OCI-LY7 (cell line): ENCODE measurements around the gene CLSTN2. TPM values are rescaled to one million over a fixed set of nuclear protein-coding genes. Genes with fewer than 3 reads are reported as not detected.

Source experiments
- BruUV-seq: library from RNA; stranded (reverse); fragments of 400-500 nt; replicated peaks from 2 replicates; lab custom pipeline; 2021; lab: Mats Ljungman, UMichigan
- CTCF ChIA-PET: fragments of 300-600 bp; sonication (Branson Sonifier 250); formaldehyde crosslinking; loops from one replicate; lab custom pipeline; 2022; ENCODE audit warnings: antibody characterized with exemption; ENCODE audit not compliant: unreplicated experiment; lab: Charles Lee
- POLR2A ChIA-PET: fragments of 300-600 bp; sonication (Branson Sonifier 250); formaldehyde crosslinking; loops from one replicate; lab custom pipeline; 2022; ENCODE audit warnings: antibody characterized with exemption; lab: Charles Lee
- DNase-seq: peaks from one replicate; pipeline ENCODE4 v3.0.0-alpha.2; 2015; ENCODE audit warnings: low spot score
- H2AFZ ChIP-seq: fragments of 200-600 bp; sonication (generic), shearing (Covaris generic); 2 replicates; pipeline ENCODE4 v1.6.1; 2014; ENCODE audit warnings: mild to moderate bottlenecking, antibody characterized with exemption, low read length, moderate library complexity
- H3K27ac ChIP-seq: fragments of 200-600 bp; sonication (generic); 2 replicates; pipeline ENCODE4 v1.5.1; 2014; ENCODE audit warnings: mixed run types, low read depth, mild to moderate bottlenecking, moderate library complexity, low read length, inconsistent platforms; ENCODE audit not compliant: poor library complexity, severe bottlenecking
- H3K36me3 ChIP-seq: fragments of 200-600 bp; sonication (generic); 2 replicates; pipeline ENCODE4 v1.6.1; 2014; ENCODE audit warnings: mild to moderate bottlenecking, antibody characterized with exemption, low read length, moderate library complexity, mixed read lengths; ENCODE audit not compliant: insufficient read depth
- H3K4me1 ChIP-seq: fragments of 200-600 bp; sonication (generic); 2 replicates; pipeline ENCODE4 v1.5.1; 2014; ENCODE audit warnings: mild to moderate bottlenecking, low read length; ENCODE audit not compliant: insufficient read depth, poor library complexity, severe bottlenecking
- H3K4me2 ChIP-seq: fragments of 200-600 bp; sonication (generic); 2 replicates; pipeline ENCODE4 v1.6.1; 2014; ENCODE audit warnings: mild to moderate bottlenecking, low read length
- H3K4me3 ChIP-seq: fragments of 200-600 bp; sonication (generic); 2 replicates; pipeline ENCODE4 v1.5.1; 2014; ENCODE audit warnings: mild to moderate bottlenecking, low read depth, low read length; ENCODE audit not compliant: poor library complexity, severe bottlenecking
- H3K79me2 ChIP-seq: fragments of 200-600 bp; sonication (generic); 2 replicates; pipeline ENCODE4 v1.6.1; 2016; ENCODE audit warnings: low read depth, mild to moderate bottlenecking, low read length, moderate library complexity, mixed read lengths; ENCODE audit not compliant: insufficient read depth
- H3K9me2 ChIP-seq: fragments of 200-600 bp; sonication (generic); 2 replicates; pipeline ENCODE4 v1.6.1; 2016; ENCODE audit warnings: mild to moderate bottlenecking, low read length, mixed read lengths; ENCODE audit not compliant: insufficient read depth
- H3K9me3 ChIP-seq: fragments of 200-600 bp; sonication (generic); 2 replicates; pipeline ENCODE4 v1.6.1; 2014; ENCODE audit warnings: mild to moderate bottlenecking, mixed run types, low read length, mixed read lengths
- H4K20me1 ChIP-seq: fragments of 200-600 bp; sonication (generic); 2 replicates; pipeline ENCODE4 v1.6.1; 2014; ENCODE audit warnings: mild to moderate bottlenecking, antibody characterized with exemption, low read length, moderate library complexity, mixed read lengths; ENCODE audit not compliant: insufficient read depth
- EZH2phosphoT487 ChIP-seq: fragments of 200-600 bp; sonication (generic); IDR thresholded peaks from 2 replicates; pipeline ENCODE4 v1.6.1; 2018; ENCODE audit warnings: low read depth, borderline replicate concordance, mild to moderate bottlenecking, mixed run types, antibody characterized with exemption, low read length, moderate library complexity, mixed read lengths
- intact Hi-C: fragments of 100-400 bp; cut with micrococcal nuclease; formaldehyde crosslinking; loops from one replicate; pipeline ENCODE4 v1.10.0; 2022; ENCODE audit not compliant: unreplicated experiment
- total RNA-seq, 2 experiments: library from RNA; depleted of rRNA in 1 of 2; stranded (reverse); fragments of >200 nt in 1 of 2; shearing (Covaris generic) in 1 of 2; gene quantifications; 2 replicates each; pipeline ENCODE4 v1.2.3, GENCODE V29; 2014 to 2022
- TF ChIP-seq, protein P1 (sequence below): fragments of 200-600 bp; sonication (generic); conservative IDR thresholded peaks from 2 replicates; pipeline ENCODE4 v1.5.1; 2014; ENCODE audit warnings: mild to moderate bottlenecking, antibody characterized with exemption, low read length, moderate library complexity, mixed read lengths

Gene CLSTN2
- total RNA-seq, 2 experiments from 2014 or later: not detected

DNA sequence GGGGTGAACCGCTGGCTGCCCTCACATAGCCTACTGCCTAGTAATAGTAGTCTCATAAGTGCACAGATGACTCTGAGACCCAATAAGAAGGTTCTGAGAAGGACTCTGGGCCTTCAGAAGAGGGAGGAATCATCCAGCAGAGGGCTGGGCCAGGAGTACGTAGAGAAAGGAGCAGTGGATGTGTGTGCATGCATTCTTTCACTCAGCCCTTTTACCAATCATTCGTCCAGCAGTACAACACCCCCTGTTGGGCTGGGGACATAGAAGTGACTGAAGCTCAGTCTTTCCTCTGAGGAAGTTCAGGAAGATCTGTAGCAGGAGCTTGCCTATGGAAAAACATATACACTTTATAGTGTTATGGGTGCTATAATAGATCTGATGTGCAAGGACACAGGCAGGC is 333.1 kb downstream of the CLSTN2 start:
- BruUV-seq: no TSS peak
- Histone ChIP-seq H3K79me2 (no peaks in the 10 kb centered on the region), H4K20me1 (no peaks in the 10 kb centered on the region), H3K4me2 (no peak overlapping the region), H3K36me3 (no peaks in the 10 kb centered on the region), H3K9me3 (no peaks in the 10 kb centered on the region), H3K9me2 (no peaks in the 10 kb centered on the region), H3K4me1 (no peaks in the 10 kb centered on the region), H2AFZ (no peak overlapping the region), H3K4me3 (no peak overlapping the region), H3K27ac (no peak overlapping the region)
- intact Hi-C loops: no loop called here
- ChIA-PET CTCF (no interaction called here), POLR2A (interaction anchor here (0.8 to 1.3 kb wide), 2 partner anchors 9 to 739 kb away, joined by 3 read pairs; no protein-coding TSS in a partner anchor)
- DNase-seq: no peak
- TF ChIP-seq EZH2phosphoT487: no peak
- TF ChIP-seq, protein P1, sequence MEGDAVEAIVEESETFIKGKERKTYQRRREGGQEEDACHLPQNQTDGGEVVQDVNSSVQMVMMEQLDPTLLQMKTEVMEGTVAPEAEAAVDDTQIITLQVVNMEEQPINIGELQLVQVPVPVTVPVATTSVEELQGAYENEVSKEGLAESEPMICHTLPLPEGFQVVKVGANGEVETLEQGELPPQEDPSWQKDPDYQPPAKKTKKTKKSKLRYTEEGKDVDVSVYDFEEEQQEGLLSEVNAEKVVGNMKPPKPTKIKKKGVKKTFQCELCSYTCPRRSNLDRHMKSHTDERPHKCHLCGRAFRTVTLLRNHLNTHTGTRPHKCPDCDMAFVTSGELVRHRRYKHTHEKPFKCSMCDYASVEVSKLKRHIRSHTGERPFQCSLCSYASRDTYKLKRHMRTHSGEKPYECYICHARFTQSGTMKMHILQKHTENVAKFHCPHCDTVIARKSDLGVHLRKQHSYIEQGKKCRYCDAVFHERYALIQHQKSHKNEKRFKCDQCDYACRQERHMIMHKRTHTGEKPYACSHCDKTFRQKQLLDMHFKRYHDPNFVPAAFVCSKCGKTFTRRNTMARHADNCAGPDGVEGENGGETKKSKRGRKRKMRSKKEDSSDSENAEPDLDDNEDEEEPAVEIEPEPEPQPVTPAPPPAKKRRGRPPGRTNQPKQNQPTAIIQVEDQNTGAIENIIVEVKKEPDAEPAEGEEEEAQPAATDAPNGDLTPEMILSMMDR: no peak

- Histone ChIP-seq H3K4me3 (no peak overlapping the region), H3K9me3 (no peaks in the 10 kb centered on the region), H3K4me2 (no peak overlapping the region), H3K36me3 (no peaks in the 10 kb centered on the region), H3K27ac (no peak overlapping the region), H3K79me2 (no peaks in the 10 kb centered on the region), H4K20me1 (no peaks in the 10 kb centered on the region), H2AFZ (no peak overlapping the region), H3K4me1 (no peaks in the 10 kb centered on the region), H3K9me2 (no peaks in the 10 kb centered on the region)
- ChIA-PET CTCF (no interaction called here), POLR2A (interaction anchor here (1.3 kb wide), 1 partner anchor 8 kb away, joined by 3 read pairs; no protein-coding TSS in a partner anchor)
- TF ChIP-seq EZH2phosphoT487: no peak
- TF ChIP-seq, protein P1: no peak
- no peak for DNase-seq
- intact Hi-C loops: no loop called here
- no TSS peak for BruUV-seq
Observed at GRCh38 chr3:140268610-140269009, 333.6 kb downstream of the CLSTN2 start.

DNA sequence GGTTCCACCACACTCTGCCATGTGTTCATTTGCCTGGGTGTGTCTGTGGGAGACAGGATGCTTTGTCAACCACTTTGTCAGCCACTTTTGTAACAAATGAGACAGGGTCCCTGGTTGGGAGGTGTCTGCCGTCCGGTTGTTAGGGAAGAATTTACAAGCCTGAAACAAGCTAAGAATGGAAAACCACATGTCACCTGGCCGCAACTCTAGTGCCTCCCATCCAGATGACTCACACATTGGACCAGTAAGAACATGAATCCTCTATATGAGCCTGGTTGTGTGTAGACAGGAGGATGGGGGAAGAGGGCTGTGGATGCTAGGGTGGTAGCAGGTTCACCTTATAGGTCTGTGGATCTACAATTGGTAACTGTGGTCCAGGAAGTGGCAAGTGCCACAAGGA is 335.3 kb downstream of the CLSTN2 start:
- H3K9me2 ChIP-seq: no peaks in the 10 kb centered on the region
- H3K79me2 ChIP-seq: no peaks in the 10 kb centered on the region
- H3K4me2 ChIP-seq: no peak overlapping the region
- H3K9me3 ChIP-seq: no peaks in the 10 kb centered on the region
- no peak overlapping the region for H2AFZ ChIP-seq
- DNase-seq: no peak
- no peaks in the 10 kb centered on the region for H4K20me1 ChIP-seq
- BruUV-seq: no TSS peak
- H3K27ac ChIP-seq: no peak overlapping the region
- POLR2A ChIA-PET: no interaction called here
- no peaks in the 10 kb centered on the region for H3K36me3 ChIP-seq
- intact Hi-C loops: no loop called here
- no peak overlapping the region for H3K4me3 ChIP-seq
- CTCF ChIA-PET: no interaction called here
- H3K4me1 ChIP-seq: no peaks in the 10 kb centered on the region
- no peak for TF ChIP-seq EZH2phosphoT487
- TF ChIP-seq, protein P1: no peak
